HepG2 (cell line): ENCODE results near the gene CD48. TPM values are rescaled to one million over a fixed set of nuclear protein-coding genes. Genes with fewer than 3 reads are reported as not detected.

Experiments
- ATAC-seq: fragments of 200-7000 bp; cut with Tn5 transposase; 3 replicates; pipeline ENCODE4 v1.9.1; 2020; ENCODE audit warnings: mild to moderate bottlenecking, moderate library complexity
- BruUV-seq: library from RNA; stranded (reverse); fragments of 400-500 nt; replicated peaks from 2 replicates; lab custom pipeline; 2021; lab: Mats Ljungman, UMichigan
- CTCF ChIA-PET: fragments of 300-600 bp; formaldehyde crosslinking; extraction: SDS; loops from one replicate; lab custom pipeline; 2021; ENCODE audit warnings: low total read pairs, inconsistent platforms, low intra/inter-chr PET ratio; lab: Yijun Ruan, JAX
- POLR2A ChIA-PET: fragments of 350-600 bp; sonication (Branson Sonifier 250); formaldehyde crosslinking; loops from one replicate; lab custom pipeline; 2020; ENCODE audit warnings: antibody characterized with exemption, inconsistent platforms; lab: Yijun Ruan, JAX
- DNase-seq: peaks from one replicate; pipeline ENCODE4 v3.0.0-alpha.2; 2015; ENCODE audit warnings: low spot score
- FAIRE-seq: peaks from 3 replicates; lab custom pipeline; 2011; peaks lifted over from hg19 to GRCh38; lab: Jason Lieb, UNC
- H2AFZ ChIP-seq: one replicate; pipeline ENCODE4 v1.6.1; 2011; ENCODE audit warnings: low read length, inconsistent platforms
- H3K27ac ChIP-seq: fragments of 300-600 bp; 3 replicates; pipeline ENCODE4 v1.8.0; 2011; ENCODE audit warnings: mixed run types, mild to moderate bottlenecking, mixed read lengths, low read length, inconsistent platforms; ENCODE audit not compliant: insufficient read depth; ENCODE audit errors: extremely low read length
- H3K27me3 ChIP-seq, 2 experiments: fragments of 200-600 bp in 1 of 2; 2 replicates in 1 of 2; 3 replicates in 1 of 2; pipeline versions ENCODE4 v1.6.0 to v1.8.0; 2011; ENCODE audit warnings: low read length in 2 of 2, mild to moderate bottlenecking in 2 of 2, moderate library complexity in 2 of 2, inconsistent platforms in 1 of 2; ENCODE audit not compliant: insufficient read depth in 2 of 2, control insufficient read depth in 1 of 2
- H3K36me3 ChIP-seq, 2 experiments: fragments of 200-600 bp in 1 of 2; replicated peaks in 1 of 2; 2 replicates in 1 of 2; 3 replicates in 1 of 2; pipeline versions ENCODE4 v1.5.1 to v1.8.0; 2011; ENCODE audit warnings: low read length in 2 of 2, inconsistent platforms in 1 of 2; ENCODE audit not compliant: insufficient read depth in 2 of 2, control insufficient read depth in 1 of 2
- H3K4me1 ChIP-seq: 2 replicates; pipeline ENCODE4 v1.5.1; 2012; ENCODE audit warnings: low read length, inconsistent platforms; ENCODE audit not compliant: insufficient read depth
- H3K4me2 ChIP-seq: 2 replicates; pipeline ENCODE4 v1.6.0; 2011; ENCODE audit warnings: low read depth, low read length, inconsistent platforms
- H3K4me3 ChIP-seq, 3 experiments: fragments of 200-600 bp in 1 of 3; sonication (generic), shearing (Covaris generic) in 1 of 3; replicated peaks in 1 of 3; 2 replicates each; pipeline ENCODE4 v1.5.1; 2011 to 2016; ENCODE audit warnings: low read length in 3 of 3, inconsistent platforms in 2 of 3, low read depth in 2 of 3, mild to moderate bottlenecking in 2 of 3, control low read depth in 1 of 3, mixed read lengths in 1 of 3; ENCODE audit not compliant: insufficient read depth in 1 of 3
- H3K79me2 ChIP-seq: one replicate; pipeline ENCODE4 v1.6.1; 2011; ENCODE audit warnings: low read length, inconsistent platforms; ENCODE audit not compliant: insufficient read depth
- H3K9ac ChIP-seq: 2 replicates; pipeline ENCODE4 v1.6.0; 2011; ENCODE audit warnings: mild to moderate bottlenecking, low read depth, low read length, inconsistent platforms; ENCODE audit not compliant: insufficient read depth
- H3K9me3 ChIP-seq: 2 replicates; pipeline ENCODE4 v1.5.1; 2012; ENCODE audit warnings: mild to moderate bottlenecking, low read length
- H4K20me1 ChIP-seq: 2 replicates; pipeline ENCODE4 v1.6.0; 2011; ENCODE audit warnings: inconsistent platforms, mild to moderate bottlenecking, low read length, moderate library complexity; ENCODE audit not compliant: insufficient read depth
- CCDC6 ChIP-seq: sonication (generic); formaldehyde crosslinking; IDR thresholded peaks from 2 replicates; pipeline ENCODE4 v1.8.1; 2022; ENCODE audit warnings: mild to moderate bottlenecking, missing genetic modification reagents, moderate library complexity
- DMAP1 ChIP-seq: IDR thresholded peaks from 2 replicates; pipeline ENCODE4 v1.6.1; 2016
- GZF1 ChIP-seq: sonication (generic); formaldehyde crosslinking; IDR thresholded peaks from 2 replicates; pipeline ENCODE4 v1.5.1; 2020; ENCODE audit warnings: mild to moderate bottlenecking, missing genetic modification reagents
- HOXA3 ChIP-seq: sonication (generic); formaldehyde crosslinking; IDR thresholded peaks from 2 replicates; pipeline ENCODE4 v1.5.0; 2020; ENCODE audit warnings: missing genetic modification reagents
- HOXA7 ChIP-seq: sonication (generic); formaldehyde crosslinking; IDR thresholded peaks from 2 replicates; pipeline ENCODE4 v1.8.1; 2022; ENCODE audit warnings: mild to moderate bottlenecking, missing genetic modification reagents, moderate library complexity
- MAFF ChIP-seq: IDR thresholded peaks from 2 replicates; pipeline ENCODE4 v1.6.1; 2011; ENCODE audit warnings: low read depth, low read length, improper control_type of control experiment
- MBNL3 ChIP-seq: fragments of 250-450 bp; sonication (Bioruptor Pico); conservative IDR thresholded peaks from 2 replicates; pipeline ENCODE4 v1.8.0; 2022; ENCODE audit warnings: mild to moderate bottlenecking, inconsistent platforms
- NFE2L2 ChIP-seq: fragments of 150-350 bp; IDR thresholded peaks from 2 replicates; pipeline ENCODE4 v1.6.1; 2014; ENCODE audit warnings: low read length
- NFKB2 ChIP-seq: sonication (generic); formaldehyde crosslinking; IDR thresholded peaks from 2 replicates; pipeline ENCODE4 v1.4.0; 2020; ENCODE audit warnings: missing genetic modification reagents, borderline replicate concordance
- ZBTB3 ChIP-seq: sonication (generic); formaldehyde crosslinking; IDR thresholded peaks from 2 replicates; pipeline ENCODE4 v1.4.0; 2020; ENCODE audit warnings: low read depth, mild to moderate bottlenecking, moderate library complexity, missing genetic modification reagents, borderline replicate concordance
- ZFP36L2 ChIP-seq: sonication (generic); formaldehyde crosslinking; IDR thresholded peaks from 2 replicates; pipeline ENCODE4 v1.4.0; 2020; ENCODE audit warnings: missing genetic modification reagents
- ZFY ChIP-seq: sonication (generic); formaldehyde crosslinking; IDR thresholded peaks from 2 replicates; pipeline ENCODE4 v1.4.0; 2020; ENCODE audit warnings: missing genetic modification reagents
- ZMYM2 ChIP-seq: sonication (generic); formaldehyde crosslinking; IDR thresholded peaks from 2 replicates; pipeline ENCODE4 v1.8.0; 2022; ENCODE audit warnings: mild to moderate bottlenecking, missing genetic modification reagents
- ZNF224 ChIP-seq: sonication (generic); formaldehyde crosslinking; IDR thresholded peaks from 2 replicates; pipeline ENCODE4 v1.5.0; 2020; ENCODE audit warnings: mild to moderate bottlenecking, missing genetic modification reagents
- ZNF317 ChIP-seq: sonication (generic); formaldehyde crosslinking; IDR thresholded peaks from 2 replicates; pipeline ENCODE4 v1.5.0; 2020; ENCODE audit warnings: mild to moderate bottlenecking, missing genetic modification reagents
- ZNF33B ChIP-seq: sonication (generic); formaldehyde crosslinking; IDR thresholded peaks from 2 replicates; pipeline ENCODE4 v1.5.1; 2020; ENCODE audit warnings: mild to moderate bottlenecking, missing genetic modification reagents
- ZNF749 ChIP-seq: sonication (generic); formaldehyde crosslinking; IDR thresholded peaks from 2 replicates; pipeline ENCODE4 v1.8.0; 2022; ENCODE audit warnings: mild to moderate bottlenecking, missing genetic modification reagents, moderate library complexity, borderline replicate concordance
- WGBS: methylation state at CpG from one replicate; pipeline ENCODE4 v1.1.6; 2017; ENCODE audit warnings: low lambda C conversion rate; 5-methylcytosine and 5-hydroxymethylcytosine counted together
- in situ Hi-C: cut with HindIII; loops from 2 replicates; pipeline ENCODE4 v1.10.0; 2017; ENCODE audit warnings: low pct_unique_long_range_greater_than_20kb; ENCODE audit not compliant: extremely low pct_ligation_motif_present
- intact Hi-C: fragments of 100-400 bp; cut with micrococcal nuclease; formaldehyde crosslinking; loops from one replicate; pipeline ENCODE4 v1.10.0; 2022; ENCODE audit not compliant: unreplicated experiment
- polyA plus RNA-seq, 8 experiments: library from polyadenylated mRNA; depleted of rRNA in 3 of 8; stranded (reverse) in 7 of 8; unstranded in 1 of 8; fragments of >200 nt; fragmentation: Illumina TruSeq in 4 of 8; extraction: Trizol in 4 of 8; gene quantifications; 2 replicates each; pipeline versions ENCODE4 v1.2.1 to v1.2.3, GENCODE V29; 2011 to 2016; ENCODE audit warnings: low read depth in 4 of 8, missing spikeins in 1 of 8, mixed read lengths in 1 of 8; ENCODE audit not compliant: insufficient read depth in 1 of 8
- total RNA-seq, 5 experiments: library from RNA; depleted of rRNA; stranded (reverse); fragments of >200 nt; fragmentation: Illumina TruSeq; extraction: Trizol; gene quantifications; 2 replicates each; pipeline ENCODE4 v1.2.3, GENCODE V29; 2016; ENCODE audit warnings: low read depth in 1 of 5
- TF ChIP-seq, protein P1 (sequence below): IDR thresholded peaks from 2 replicates; pipeline ENCODE4 v1.6.1; 2012; ENCODE audit warnings: low read depth, low read length, improper control_type of control experiment
- TF ChIP-seq, protein P2 (sequence below): sonication (generic); formaldehyde crosslinking; IDR thresholded peaks from 2 replicates; pipeline ENCODE4 v1.8.1; 2023; ENCODE audit warnings: missing genetic modification reagents, inconsistent platforms, borderline replicate concordance
- TF ChIP-seq, protein P3 (sequence below): sonication (generic); formaldehyde crosslinking; conservative IDR thresholded peaks from 2 replicates; pipeline ENCODE4 v1.4.0; 2020; ENCODE audit warnings: mild to moderate bottlenecking, missing genetic modification reagents, moderate library complexity
- TF ChIP-seq, protein P4 (sequence below): sonication (generic); formaldehyde crosslinking; IDR thresholded peaks from 2 replicates; pipeline ENCODE4 v1.4.0; 2020; ENCODE audit warnings: mild to moderate bottlenecking, missing genetic modification reagents

The CD48 gene
- total and polyA plus RNA-seq, 2 of the 13 experiments (the other 11 are each of a cell fraction or from before 2014, with no cell fraction given): not detected

DNA sequence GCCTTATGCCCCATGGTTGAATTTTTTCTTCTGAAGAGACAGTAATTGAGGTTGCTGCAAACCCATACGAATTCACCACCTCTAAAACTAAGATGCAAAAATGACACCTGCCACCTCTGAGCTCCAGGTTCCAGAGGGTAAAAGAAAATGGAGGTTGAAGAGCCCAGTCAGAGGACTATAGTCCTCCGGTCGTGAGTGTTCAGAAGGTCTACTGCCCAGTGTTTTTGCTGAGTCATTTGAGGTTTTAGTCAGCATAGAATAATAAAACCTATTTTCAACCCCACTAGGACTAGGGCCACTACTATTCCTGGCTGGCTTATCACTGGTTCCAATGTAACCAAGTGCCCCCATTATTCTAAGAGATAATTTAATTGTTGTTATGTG, 14.5 kb upstream of the CD48 start:
- in situ Hi-C loops: loop anchor here (10.0 kb wide), 1 partner anchor 229 kb away; the partner anchor contains the start of gene ITLN2
- no peak overlapping the region for H2AFZ ChIP-seq
- no peak overlapping the region for H3K9ac ChIP-seq
- no peaks in the 10 kb centered on the region for H3K36me3 ChIP-seq
- H3K4me3 ChIP-seq: no peak overlapping the region
- no peak for FAIRE-seq
- no peaks in the 10 kb centered on the region for H4K20me1 ChIP-seq
- no peaks in the 10 kb centered on the region; a peak in 2 of 5 replicates for H3K27me3 ChIP-seq
- POLR2A ChIA-PET: no interaction called here
- CTCF ChIA-PET: interaction anchor here (1.7 to 2.4 kb wide), 3 partner anchors 42 to 226 kb away, joined by 6 to 19 read pairs (median 7); no protein-coding TSS in a partner anchor
- intact Hi-C loops: loop anchor here (2.0 kb wide), 2 partner anchors 43 to 225 kb away; no protein-coding TSS in a partner anchor
- no peak for DNase-seq
- no peaks in the 10 kb centered on the region for H3K79me2 ChIP-seq
- H3K27ac ChIP-seq: no peak overlapping the region
- no peak for ATAC-seq
- WGBS: 4% methylated on average over 3 of the region's 3 CpGs
- BruUV-seq: no TSS peak
- H3K4me2 ChIP-seq: no peak overlapping the region
- no peaks in the 10 kb centered on the region for H3K9me3 ChIP-seq
- peaks cover 12% of the 10 kb centered on the region for H3K4me1 ChIP-seq
- TF ChIP-seq ZBTB3 (CRISPR knock-in tag): no peak
- TF ChIP-seq ZNF317 (CRISPR knock-in tag): no peak
- TF ChIP-seq ZFY (CRISPR knock-in tag): no peak
- no peak for TF ChIP-seq NFKB2 (CRISPR knock-in tag)
- TF ChIP-seq MAFF: 0 out of 2 replicates have a peak, but pooled peaks have one; percentile 36
- no peak for TF ChIP-seq CCDC6 (CRISPR knock-in tag)
- TF ChIP-seq GZF1: no peak
- no peak for TF ChIP-seq DMAP1 (CRISPR knock-in tag)
- TF ChIP-seq ZFP36L2: no peak
- no peak for TF ChIP-seq ZNF33B (CRISPR knock-in tag)
- TF ChIP-seq, protein P1, sequence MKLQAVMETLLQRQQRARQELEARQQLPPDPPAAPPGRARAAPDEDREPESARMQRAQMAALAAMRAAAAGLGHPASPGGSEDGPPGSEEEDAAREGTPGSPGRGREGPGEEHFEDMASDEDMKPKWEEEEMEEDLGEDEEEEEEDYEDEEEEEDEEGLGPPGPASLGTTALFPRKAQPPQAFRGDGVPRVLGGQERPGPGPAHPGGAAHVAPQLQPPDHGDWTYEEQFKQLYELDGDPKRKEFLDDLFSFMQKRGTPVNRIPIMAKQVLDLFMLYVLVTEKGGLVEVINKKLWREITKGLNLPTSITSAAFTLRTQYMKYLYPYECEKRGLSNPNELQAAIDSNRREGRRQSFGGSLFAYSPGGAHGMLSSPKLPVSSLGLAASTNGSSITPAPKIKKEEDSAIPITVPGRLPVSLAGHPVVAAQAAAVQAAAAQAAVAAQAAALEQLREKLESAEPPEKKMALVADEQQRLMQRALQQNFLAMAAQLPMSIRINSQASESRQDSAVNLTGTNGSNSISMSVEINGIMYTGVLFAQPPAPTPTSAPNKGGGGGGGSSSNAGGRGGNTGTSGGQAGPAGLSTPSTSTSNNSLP: no peak
- TF ChIP-seq, protein P2, sequence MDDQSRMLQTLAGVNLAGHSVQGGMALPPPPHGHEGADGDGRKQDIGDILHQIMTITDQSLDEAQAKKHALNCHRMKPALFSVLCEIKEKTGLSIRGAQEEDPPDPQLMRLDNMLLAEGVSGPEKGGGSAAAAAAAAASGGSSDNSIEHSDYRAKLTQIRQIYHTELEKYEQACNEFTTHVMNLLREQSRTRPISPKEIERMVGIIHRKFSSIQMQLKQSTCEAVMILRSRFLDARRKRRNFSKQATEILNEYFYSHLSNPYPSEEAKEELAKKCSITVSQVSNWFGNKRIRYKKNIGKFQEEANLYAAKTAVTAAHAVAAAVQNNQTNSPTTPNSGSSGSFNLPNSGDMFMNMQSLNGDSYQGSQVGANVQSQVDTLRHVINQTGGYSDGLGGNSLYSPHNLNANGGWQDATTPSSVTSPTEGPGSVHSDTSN (CRISPR knock-in tag): no peak
- TF ChIP-seq HOXA3 (CRISPR knock-in tag): no peak
- TF ChIP-seq ZMYM2: no peak
- TF ChIP-seq, protein P3, sequence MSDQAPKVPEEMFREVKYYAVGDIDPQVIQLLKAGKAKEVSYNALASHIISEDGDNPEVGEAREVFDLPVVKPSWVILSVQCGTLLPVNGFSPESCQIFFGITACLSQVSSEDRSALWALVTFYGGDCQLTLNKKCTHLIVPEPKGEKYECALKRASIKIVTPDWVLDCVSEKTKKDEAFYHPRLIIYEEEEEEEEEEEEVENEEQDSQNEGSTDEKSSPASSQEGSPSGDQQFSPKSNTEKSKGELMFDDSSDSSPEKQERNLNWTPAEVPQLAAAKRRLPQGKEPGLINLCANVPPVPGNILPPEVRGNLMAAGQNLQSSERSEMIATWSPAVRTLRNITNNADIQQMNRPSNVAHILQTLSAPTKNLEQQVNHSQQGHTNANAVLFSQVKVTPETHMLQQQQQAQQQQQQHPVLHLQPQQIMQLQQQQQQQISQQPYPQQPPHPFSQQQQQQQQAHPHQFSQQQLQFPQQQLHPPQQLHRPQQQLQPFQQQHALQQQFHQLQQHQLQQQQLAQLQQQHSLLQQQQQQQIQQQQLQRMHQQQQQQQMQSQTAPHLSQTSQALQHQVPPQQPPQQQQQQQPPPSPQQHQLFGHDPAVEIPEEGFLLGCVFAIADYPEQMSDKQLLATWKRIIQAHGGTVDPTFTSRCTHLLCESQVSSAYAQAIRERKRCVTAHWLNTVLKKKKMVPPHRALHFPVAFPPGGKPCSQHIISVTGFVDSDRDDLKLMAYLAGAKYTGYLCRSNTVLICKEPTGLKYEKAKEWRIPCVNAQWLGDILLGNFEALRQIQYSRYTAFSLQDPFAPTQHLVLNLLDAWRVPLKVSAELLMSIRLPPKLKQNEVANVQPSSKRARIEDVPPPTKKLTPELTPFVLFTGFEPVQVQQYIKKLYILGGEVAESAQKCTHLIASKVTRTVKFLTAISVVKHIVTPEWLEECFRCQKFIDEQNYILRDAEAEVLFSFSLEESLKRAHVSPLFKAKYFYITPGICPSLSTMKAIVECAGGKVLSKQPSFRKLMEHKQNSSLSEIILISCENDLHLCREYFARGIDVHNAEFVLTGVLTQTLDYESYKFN (CRISPR knock-in tag): no peak
- no peak for TF ChIP-seq ZNF224 (CRISPR knock-in tag)
- TF ChIP-seq HOXA7 (CRISPR knock-in tag): no peak
- TF ChIP-seq ZNF749 (CRISPR knock-in tag): no peak
- no peak for TF ChIP-seq MBNL3 (CRISPR knock-in tag)
- peak; percentile 92 for TF ChIP-seq NFE2L2
- TF ChIP-seq, protein P4, sequence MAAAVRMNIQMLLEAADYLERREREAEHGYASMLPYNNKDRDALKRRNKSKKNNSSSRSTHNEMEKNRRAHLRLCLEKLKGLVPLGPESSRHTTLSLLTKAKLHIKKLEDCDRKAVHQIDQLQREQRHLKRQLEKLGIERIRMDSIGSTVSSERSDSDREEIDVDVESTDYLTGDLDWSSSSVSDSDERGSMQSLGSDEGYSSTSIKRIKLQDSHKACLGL (CRISPR knock-in tag): no peak
